Placental epithelial cell (primary cell): ENCODE data around the gene MED16. TPM values are rescaled to one million over a fixed set of nuclear protein-coding genes. Genes with fewer than 3 reads are reported as not detected.
A peak's percentile ranks its signal among the peaks of the same experiment; 100 is the strongest.

Experiments
- small RNA-seq: library from RNA; depleted of rRNA; stranded (forward); fragments of <200 nt; gene quantifications from one replicate; pipeline ENCODE3, GENCODE V24; 2012
- total RNA-seq: library from RNA; depleted of rRNA; stranded (reverse); fragments of >200 nt; gene quantifications from 2 replicates; pipeline ENCODE4 v1.2.3, GENCODE V29; 2012

MED16 gene, protein sequence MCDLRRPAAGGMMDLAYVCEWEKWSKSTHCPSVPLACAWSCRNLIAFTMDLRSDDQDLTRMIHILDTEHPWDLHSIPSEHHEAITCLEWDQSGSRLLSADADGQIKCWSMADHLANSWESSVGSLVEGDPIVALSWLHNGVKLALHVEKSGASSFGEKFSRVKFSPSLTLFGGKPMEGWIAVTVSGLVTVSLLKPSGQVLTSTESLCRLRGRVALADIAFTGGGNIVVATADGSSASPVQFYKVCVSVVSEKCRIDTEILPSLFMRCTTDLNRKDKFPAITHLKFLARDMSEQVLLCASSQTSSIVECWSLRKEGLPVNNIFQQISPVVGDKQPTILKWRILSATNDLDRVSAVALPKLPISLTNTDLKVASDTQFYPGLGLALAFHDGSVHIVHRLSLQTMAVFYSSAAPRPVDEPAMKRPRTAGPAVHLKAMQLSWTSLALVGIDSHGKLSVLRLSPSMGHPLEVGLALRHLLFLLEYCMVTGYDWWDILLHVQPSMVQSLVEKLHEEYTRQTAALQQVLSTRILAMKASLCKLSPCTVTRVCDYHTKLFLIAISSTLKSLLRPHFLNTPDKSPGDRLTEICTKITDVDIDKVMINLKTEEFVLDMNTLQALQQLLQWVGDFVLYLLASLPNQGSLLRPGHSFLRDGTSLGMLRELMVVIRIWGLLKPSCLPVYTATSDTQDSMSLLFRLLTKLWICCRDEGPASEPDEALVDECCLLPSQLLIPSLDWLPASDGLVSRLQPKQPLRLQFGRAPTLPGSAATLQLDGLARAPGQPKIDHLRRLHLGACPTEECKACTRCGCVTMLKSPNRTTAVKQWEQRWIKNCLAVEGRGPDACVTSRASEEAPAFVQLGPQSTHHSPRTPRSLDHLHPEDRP
- 25.5 and 32.2 TPM in 2 replicates for total RNA-seq

GRCh38 chr19:892894-893689 is at the start of gene MED16, which contains the start of gene RNU6-9:
MED16 (minus strand) TSS chr19:893187; CDS start chr19:891131, 2,056 bp downstream.
RNU6-9 (plus strand) TSS chr19:893484.

DNA sequence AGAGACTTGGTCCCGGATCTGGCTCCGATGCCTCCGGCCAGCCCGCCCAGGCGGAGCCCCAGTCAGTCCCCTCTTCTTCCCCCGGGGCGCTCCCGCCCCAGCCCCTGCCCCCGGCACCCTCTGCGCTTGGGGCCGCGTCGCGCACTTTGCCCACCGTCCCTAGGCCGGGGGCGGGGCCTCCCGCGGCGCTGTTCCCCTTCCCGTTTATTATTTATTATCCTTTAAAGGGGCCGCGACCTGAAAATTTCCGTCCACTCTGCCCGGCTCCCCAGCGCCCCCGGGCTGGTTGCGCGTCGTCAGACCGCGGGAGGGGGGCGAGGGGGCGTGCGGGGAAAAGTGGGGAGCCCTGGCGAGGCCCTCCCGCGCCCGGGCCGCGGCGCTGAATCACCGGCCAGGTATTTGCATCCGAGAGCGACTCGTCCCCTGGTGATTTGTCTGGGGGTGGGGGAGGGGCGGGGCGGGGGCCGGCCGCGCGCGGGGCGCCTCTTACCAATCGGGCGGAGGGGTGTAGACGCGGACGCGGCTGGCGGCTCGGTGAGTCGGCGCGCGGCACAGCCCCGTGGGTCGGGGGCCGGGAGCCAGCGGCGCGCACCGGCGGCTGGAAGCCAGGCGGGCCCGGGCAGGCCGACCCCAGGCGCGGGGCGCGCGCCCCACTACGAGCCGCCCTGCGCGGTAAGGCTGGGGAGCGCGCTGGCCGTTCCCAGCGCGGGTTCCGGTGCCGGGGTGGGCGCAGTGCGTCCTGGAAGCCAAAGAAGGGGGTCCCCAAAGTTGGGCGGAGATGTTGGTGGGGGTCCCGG is 32.7 kb upstream of the MED16 start, which contains the start of gene ARID3A:
Gene ARID3A (plus strand): TSS at position 510 of the 797 bp plus-strand sequence. CDS start 3,494 bp downstream, outside the sequence.

GRCh38 chr19:917323-918151 is 24.6 kb upstream of the MED16 start, which contains the start of gene KISS1R:
KISS1R (plus strand) TSS chr19:917333; CDS start chr19:917503, 170 bp downstream.

GRCh38 chr19:913080-913748 is 20.2 kb upstream of the MED16 start, which contains the start of gene R3HDM4:
R3HDM4 (minus strand) TSS chr19:913219; CDS start chr19:913157, 62 bp downstream.

GRCh38 chr19:858868-859843 is 33.8 kb downstream of the MED16 start, which contains the start of gene CFD:
CFD (plus strand) TSS chr19:859664; CDS start chr19:859690, 26 bp downstream.

GRCh38 chr19:852136-853013 is 40.6 kb downstream of the MED16 start, which contains the start of gene ELANE:
ELANE (plus strand) TSS chr19:852303; CDS start chr19:852329, 26 bp downstream.

DNA sequence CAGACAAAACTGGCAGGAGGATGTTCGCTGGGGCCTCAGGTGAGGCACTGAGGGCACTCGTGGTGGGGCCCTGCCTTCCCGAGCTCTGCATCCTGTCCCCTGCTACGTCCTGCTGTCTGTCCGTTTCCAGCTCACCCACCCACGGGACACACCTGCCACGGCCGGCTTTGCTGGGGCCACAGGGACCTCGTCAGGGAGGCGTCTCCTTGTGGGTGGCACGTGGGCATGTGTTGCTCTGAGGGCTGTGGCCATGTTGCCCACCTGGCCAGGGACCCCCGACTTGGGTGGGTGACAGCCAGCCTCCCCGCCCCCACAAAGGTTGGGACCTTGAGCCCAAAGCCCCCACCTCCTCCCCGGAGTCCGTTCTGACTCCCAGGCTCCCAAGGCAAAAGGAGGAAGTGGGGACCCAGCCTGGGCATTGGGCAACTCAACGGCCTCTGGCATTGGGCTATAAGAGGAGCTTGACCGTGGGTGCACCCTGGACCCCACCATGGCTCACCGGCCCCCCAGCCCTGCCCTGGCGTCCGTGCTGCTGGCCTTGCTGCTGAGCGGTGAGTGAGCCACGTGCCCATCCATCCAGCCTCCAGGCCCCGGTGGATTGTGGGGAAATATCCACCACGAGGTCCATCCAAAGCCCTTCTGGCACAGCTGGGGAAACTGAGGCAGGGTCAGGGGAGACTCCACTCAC is 52.3 kb downstream of the MED16 start, which contains the start of gene PRTN3:
Gene PRTN3 (plus strand): TSS at position 481 of the 688 bp plus-strand sequence. CDS start 10 bp downstream, at position 491.

DNA sequence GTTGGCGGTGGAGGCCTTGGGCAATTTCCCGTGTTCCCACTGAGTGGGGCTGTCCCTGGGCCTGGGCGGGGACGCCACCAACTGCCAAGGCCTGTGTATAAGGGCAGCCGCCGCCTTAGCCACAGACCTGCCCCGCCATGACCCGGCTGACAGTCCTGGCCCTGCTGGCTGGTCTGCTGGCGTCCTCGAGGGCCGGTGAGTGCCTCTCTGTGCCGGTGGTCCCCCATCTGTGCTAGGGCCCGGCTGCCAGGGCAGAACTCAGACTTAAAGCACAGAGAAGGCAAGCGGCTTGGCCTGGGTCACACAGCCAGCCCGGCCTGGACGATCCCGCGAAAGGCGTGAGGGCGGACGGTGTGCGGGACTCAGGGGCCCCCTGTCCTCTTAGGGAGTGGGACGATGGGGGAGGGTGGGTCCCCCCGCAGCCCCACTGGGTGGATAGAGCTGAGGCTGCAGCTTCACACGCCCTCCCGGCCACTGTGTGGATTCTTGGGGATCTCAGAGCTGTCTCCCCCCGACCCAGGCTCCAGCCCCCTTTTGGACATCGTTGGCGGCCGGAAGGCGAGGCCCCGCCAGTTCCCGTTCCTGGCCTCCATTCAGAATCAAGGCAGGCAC is 65.2 kb downstream of the MED16 start, which contains the start of gene AZU1:
Gene AZU1 (plus strand): TSS at position 128 of the 612 bp plus-strand sequence. CDS start 10 bp downstream, at position 138.

GRCh38 chr19:821825-822503 is 71.0 kb downstream of the MED16 start, which contains the start of gene PLPPR3:
PLPPR3 (minus strand) TSS chr19:821955; CDS start chr19:821559, 396 bp downstream.

Small RNAs within 50 kb of the gene (small RNA-seq; reads per million reads assigned to genes)
- 6.2 reads per million, percentile 93 among the genes with 10 or more reads in this experiment for gene RNU6-9

Other genes with a start within 250 kb of the MED16 start
- 34.9 and 59.5 TPM in 2 replicates for gene RNF126, start 230.0 kb downstream of the MED16 start, total RNA-seq
- gene FSTL3, start 216.8 kb downstream of the MED16 start, total RNA-seq = 221 and 628 TPM in 2 replicates
- gene PRSS57, start 197.7 kb downstream of the MED16 start, total RNA-seq = not detected in 2 replicates
- 0.11 and 1.2 TPM in 2 replicates for gene PALM, start 184.3 kb downstream of the MED16 start, total RNA-seq
- 11.0 and 58.5 TPM in 2 replicates for gene MISP, start 142.1 kb downstream of the MED16 start, total RNA-seq
- gene PTBP1, start 95.7 kb downstream of the MED16 start, total RNA-seq = 106 and 194 TPM in 2 replicates
- under 0.01 TPM in 1 of 2 replicates, not detected in the other for gene PLPPR3, start 71.2 kb downstream of the MED16 start, total RNA-seq
- gene AZU1, start 65.3 kb downstream of the MED16 start, total RNA-seq = not detected in 2 replicates
- gene PRTN3, start 52.2 kb downstream of the MED16 start, total RNA-seq = not detected in 2 replicates
- not detected in 2 replicates for gene ELANE, start 40.9 kb downstream of the MED16 start, total RNA-seq
- 1.3 and 1.6 TPM in 2 replicates for gene CFD, start 33.5 kb downstream of the MED16 start, total RNA-seq
- gene RNU6-9, start 297 bp upstream of the MED16 start, total RNA-seq = not detected in 2 replicates
- 35.3 and 49.0 TPM in 2 replicates for gene R3HDM4, start 20.0 kb upstream of the MED16 start, total RNA-seq
- not detected in 2 replicates for gene KISS1R, start 24.1 kb upstream of the MED16 start, total RNA-seq
- 177 and 216 TPM in 2 replicates for gene ARID3A, start 32.8 kb upstream of the MED16 start, total RNA-seq
- 60.1 TPM in 2 replicates for gene WDR18, start 91.2 kb upstream of the MED16 start, total RNA-seq
- under 0.01 and 0.79 TPM in 2 replicates for gene GRIN3B, start 107.2 kb upstream of the MED16 start, total RNA-seq
- 79.3 and 114 TPM in 2 replicates for gene TMEM259, start 127.9 kb upstream of the MED16 start, total RNA-seq
- not detected in 2 replicates for gene RNU6-2, start 128.3 kb upstream of the MED16 start, total RNA-seq
- 33.0 and 118 TPM in 2 replicates for gene CNN2, start 133.4 kb upstream of the MED16 start, total RNA-seq
- 13.0 and 14.0 TPM in 2 replicates for gene ABCA7, start 146.9 kb upstream of the MED16 start, total RNA-seq
- 1.2 and 8.4 TPM in 2 replicates for gene ARHGAP45, start 174.0 kb upstream of the MED16 start, total RNA-seq
- gene POLR2E, start 202.2 kb upstream of the MED16 start, total RNA-seq = 55.0 and 196 TPM in 2 replicates
- 203 and 236 TPM in 2 replicates for gene GPX4, start 210.8 kb upstream of the MED16 start, total RNA-seq